Activated CD8-positive, alpha-beta T cell treated with anti-CD3 and anti-CD28 coated beads, Interleukin-2, amount 10 ng/mL, durations not matched to agents 7 days and 5 days (primary cell): ENCODE results near the gene PAN3. TPM values are rescaled to one million over a fixed set of nuclear protein-coding genes. Genes with fewer than 3 reads are reported as not detected.

ENCODE experiments used
- ATAC-seq: fragments of 150-1000 bp; cut with Tn5 transposase; one replicate; pipeline ENCODE4 v1.10.0; 2021; ENCODE audit warnings: moderate library complexity
- CTCF ChIA-PET: fragments of 350-600 bp; sonication (Branson Sonifier 250); formaldehyde crosslinking; loops from one replicate; lab custom pipeline; 2021; ENCODE audit warnings: antibody characterized with exemption; lab: Charles Lee
- POLR2A ChIA-PET: fragments of 350-600 bp; sonication (Branson Sonifier 250); formaldehyde crosslinking; loops from one replicate; lab custom pipeline; 2021; ENCODE audit warnings: antibody characterized with exemption; lab: Charles Lee
- DNase-seq: peaks from one replicate; pipeline ENCODE4 v3.0.0-alpha.2; 2020
- H3K27ac Mint-ChIP-seq: one replicate; pipeline ENCODE4 v1.8.0; 2021; ENCODE audit warnings: mild to moderate bottlenecking, mixed read lengths
- H3K27me3 Mint-ChIP-seq: one replicate; pipeline ENCODE4 v1.8.0; 2021; ENCODE audit warnings: low read depth, mixed read lengths
- H3K36me3 Mint-ChIP-seq: one replicate; pipeline ENCODE4 v1.8.0; 2021; ENCODE audit warnings: low read depth, mixed read lengths
- H3K4me1 Mint-ChIP-seq: one replicate; pipeline ENCODE4 v1.8.0; 2021; ENCODE audit warnings: low read depth, mixed read lengths
- H3K4me3 Mint-ChIP-seq: one replicate; pipeline ENCODE4 v1.8.0; 2021; ENCODE audit warnings: mild to moderate bottlenecking, mixed read lengths
- H3K9me3 Mint-ChIP-seq: one replicate; pipeline ENCODE4 v1.8.0; 2022; ENCODE audit warnings: mixed read lengths; ENCODE audit not compliant: insufficient read depth
- total RNA-seq, 2 experiments: library from RNA; stranded (reverse); gene quantifications; one replicate each; pipeline ENCODE4 v1.2.3, GENCODE V29; 2021

PAN3 gene
- total RNA-seq, 2 experiments from 2014 or later, result 40.2 to 42.2 TPM

DNA sequence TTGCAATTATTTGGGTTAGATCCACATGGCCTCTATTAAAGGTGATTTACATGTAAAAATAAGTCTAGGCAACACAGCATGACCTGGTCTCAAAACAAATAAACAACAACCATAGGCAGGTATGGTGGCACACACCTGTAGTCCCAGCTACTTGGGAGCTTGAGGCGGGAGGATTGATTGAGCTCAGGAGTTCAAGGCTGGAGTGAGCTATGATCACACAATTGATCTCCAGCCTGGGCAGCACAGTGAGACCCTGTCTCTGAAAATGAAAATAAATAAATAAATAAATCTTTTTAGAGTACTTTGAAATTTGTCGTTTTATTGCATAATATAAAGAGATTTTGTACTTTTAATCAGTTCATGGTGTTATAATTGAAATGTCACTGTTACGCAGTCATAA is 93.3 kb downstream of the PAN3 start:
- ATAC-seq (no peak), DNase-seq (no peak)
- H3K36me3 Mint-ChIP-seq, result peaks cover 27% of the 10 kb centered on the region
- no peaks in the 10 kb centered on the region for H3K4me1 Mint-ChIP-seq
- H3K9me3 Mint-ChIP-seq, result no peaks in the 10 kb centered on the region
- ChIA-PET CTCF (no interaction called here), POLR2A (no interaction called here)
- H3K27ac Mint-ChIP-seq, result no peak overlapping the region
- no peaks in the 10 kb centered on the region for H3K27me3 Mint-ChIP-seq
- no peak overlapping the region for H3K4me3 Mint-ChIP-seq

- no peaks in the 10 kb centered on the region for H3K4me1 Mint-ChIP-seq
- no peak overlapping the region for H3K27ac Mint-ChIP-seq
- ChIA-PET CTCF (no interaction called here), POLR2A (no interaction called here)
- ATAC-seq (no peak), DNase-seq (no peak)
- no peaks in the 10 kb centered on the region for H3K27me3 Mint-ChIP-seq
- no peak overlapping the region for H3K4me3 Mint-ChIP-seq
- H3K36me3 Mint-ChIP-seq, result peaks cover 37% of the 10 kb centered on the region
- H3K9me3 Mint-ChIP-seq, result no peaks in the 10 kb centered on the region
These were observed 99.6 kb downstream of the PAN3 start for GRCh38 chr13:28237944-28238343.

GRCh38 chr13:28239374-28239773 is 101.0 kb downstream of the PAN3 start:
- H3K27ac Mint-ChIP-seq, result no peak overlapping the region
- POLR2A ChIA-PET, result no interaction called here
- CTCF ChIA-PET, result interaction anchor here (0.8 kb wide), 1 partner anchor 100 kb away, joined by 3 read pairs; no protein-coding TSS in a partner anchor

GRCh38 chr13:28245465-28245864 is 107.1 kb downstream of the PAN3 start:
- DNase-seq (no peak), ATAC-seq (no peak)
- Mint-ChIP-seq H3K4me1 (peaks cover 10% of the 10 kb centered on the region), H3K4me3 (no peak overlapping the region), H3K9me3 (peaks cover 11% of the 10 kb centered on the region), H3K27ac (no peak overlapping the region), H3K27me3 (no peaks in the 10 kb centered on the region), H3K36me3 (peaks cover 64% of the 10 kb centered on the region)
- ChIA-PET CTCF (no interaction called here), POLR2A (no interaction called here)

More at GRCh38 chr13:28239374-28239773, 101.0 kb downstream of the PAN3 start:
- Mint-ChIP-seq H3K9me3 (no peaks in the 10 kb centered on the region), H3K36me3 (peaks cover 40% of the 10 kb centered on the region), H3K4me3 (no peak overlapping the region), H3K4me1 (no peaks in the 10 kb centered on the region), H3K27me3 (no peaks in the 10 kb centered on the region)
- ATAC-seq (no peak), DNase-seq (no peak)

DNA sequence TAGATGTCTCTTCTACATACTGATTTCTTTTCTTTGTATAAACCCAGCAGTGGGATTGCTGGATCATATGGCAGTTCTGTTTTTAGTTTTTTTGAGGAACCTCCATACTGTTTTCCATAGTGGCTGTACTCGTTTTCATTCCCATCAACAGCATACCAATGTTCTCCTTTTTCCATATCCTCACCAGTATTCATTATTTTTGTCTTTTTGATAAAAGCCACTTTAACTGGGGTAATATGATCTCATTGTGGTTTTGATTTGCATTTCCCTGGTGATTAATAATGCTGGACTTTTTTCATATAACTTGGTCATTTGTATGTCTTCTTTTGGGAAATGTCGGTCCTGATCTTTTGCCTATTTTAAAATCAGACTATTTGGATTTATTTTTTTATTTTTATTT is 108.5 kb downstream of the PAN3 start:
- peaks cover 64% of the 10 kb centered on the region for H3K36me3 Mint-ChIP-seq
- H3K4me1 Mint-ChIP-seq, result peaks cover 20% of the 10 kb centered on the region
- no peak for DNase-seq
- H3K27me3 Mint-ChIP-seq, result no peaks in the 10 kb centered on the region
- H3K27ac Mint-ChIP-seq, result no peak overlapping the region
- ChIA-PET POLR2A (no interaction called here), CTCF (no interaction called here)
- no peak for ATAC-seq
- no peak overlapping the region for H3K4me3 Mint-ChIP-seq
- H3K9me3 Mint-ChIP-seq, result peaks cover 11% of the 10 kb centered on the region

DNA sequence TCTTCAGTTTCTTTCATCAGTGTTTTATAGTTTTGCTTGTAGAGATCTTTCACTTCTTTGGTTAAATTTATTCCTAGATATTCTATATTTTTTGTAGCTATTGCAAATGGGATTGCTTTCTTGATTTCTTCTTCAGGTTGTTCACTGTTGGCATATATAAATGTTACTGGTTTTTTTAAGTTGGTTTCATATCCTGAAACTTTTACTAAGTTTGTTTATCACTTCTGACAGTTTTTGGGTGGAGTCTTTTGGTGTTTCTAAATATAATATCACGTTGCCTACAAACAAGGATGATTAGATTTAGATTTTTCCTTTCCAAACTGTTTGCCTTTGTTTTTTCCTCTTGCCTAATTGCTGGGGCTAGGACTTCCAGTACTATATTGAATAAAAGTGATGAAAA is 109.7 kb downstream of the PAN3 start:
- no peak for ATAC-seq
- ChIA-PET POLR2A (no interaction called here), CTCF (interaction anchor here (0.6 kb wide), 1 partner anchor 25 kb away, joined by 3 read pairs; no protein-coding TSS in a partner anchor)
- H3K9me3 Mint-ChIP-seq, result peaks cover 11% of the 10 kb centered on the region
- DNase-seq, result no peak
- no peak overlapping the region for H3K4me3 Mint-ChIP-seq
- H3K36me3 Mint-ChIP-seq, result peaks cover 56% of the 10 kb centered on the region
- no peaks in the 10 kb centered on the region for H3K27me3 Mint-ChIP-seq
- H3K4me1 Mint-ChIP-seq, result peaks cover 20% of the 10 kb centered on the region
- no peak overlapping the region for H3K27ac Mint-ChIP-seq

- Mint-ChIP-seq H3K27ac (no peak overlapping the region), H3K4me1 (peaks cover 20% of the 10 kb centered on the region), H3K27me3 (no peaks in the 10 kb centered on the region), H3K9me3 (peaks cover 11% of the 10 kb centered on the region), H3K4me3 (no peak overlapping the region), H3K36me3 (peaks cover 47% of the 10 kb centered on the region)
- POLR2A ChIA-PET, result no interaction called here
- CTCF ChIA-PET, result no interaction called here
- DNase-seq (no peak), ATAC-seq (no peak)
These were observed 112.2 kb downstream of the PAN3 start for GRCh38 chr13:28250542-28250941.

DNA sequence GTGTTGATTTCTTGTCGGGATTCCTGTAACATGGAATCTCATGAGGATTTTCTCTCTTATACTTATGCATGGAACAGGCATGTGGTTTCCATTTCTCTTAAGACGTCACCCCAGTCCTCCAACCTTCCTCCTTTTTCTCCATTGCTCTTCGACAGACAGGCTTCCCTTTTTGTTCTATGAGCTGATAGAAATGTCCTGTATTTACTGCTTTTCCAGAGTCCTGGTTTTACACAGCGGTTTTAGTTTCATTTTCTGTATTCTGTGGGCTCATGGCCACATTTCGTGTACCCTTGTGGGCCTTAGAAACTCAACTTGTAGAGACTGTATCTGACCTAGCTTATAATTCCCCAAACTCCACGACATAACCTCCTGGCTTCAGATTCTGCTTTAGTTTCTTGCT is 113.1 kb downstream of the PAN3 start:
- CTCF ChIA-PET, result no interaction called here
- POLR2A ChIA-PET, result no interaction called here
- Mint-ChIP-seq H3K27me3 (no peaks in the 10 kb centered on the region), H3K27ac (no peak overlapping the region), H3K4me1 (peaks cover 20% of the 10 kb centered on the region), H3K36me3 (peaks cover 45% of the 10 kb centered on the region), H3K9me3 (peaks cover 11% of the 10 kb centered on the region), H3K4me3 (peak overlapping the region; percentile 6)
- no peak for DNase-seq
- ATAC-seq, result no peak

GRCh38 chr13:28252547-28252946 is 114.2 kb downstream of the PAN3 start:
- Mint-ChIP-seq H3K9me3 (peaks cover 7% of the 10 kb centered on the region), H3K27ac (no peak overlapping the region), H3K4me3 (no peak overlapping the region), H3K36me3 (peaks cover 44% of the 10 kb centered on the region), H3K27me3 (no peaks in the 10 kb centered on the region), H3K4me1 (peaks cover 20% of the 10 kb centered on the region)
- ChIA-PET CTCF (no interaction called here), POLR2A (no interaction called here)
- no peak for DNase-seq
- no peak for ATAC-seq

- ATAC-seq (no peak), DNase-seq (no peak)
- Mint-ChIP-seq H3K9me3 (no peaks in the 10 kb centered on the region), H3K36me3 (peaks cover 28% of the 10 kb centered on the region), H3K27ac (no peak overlapping the region), H3K4me3 (no peak overlapping the region), H3K4me1 (no peaks in the 10 kb centered on the region), H3K27me3 (no peaks in the 10 kb centered on the region)
- CTCF ChIA-PET, result no interaction called here
- POLR2A ChIA-PET, result interaction anchor here (0.6 kb wide), 1 partner anchor 115 kb away, joined by 3 read pairs; no protein-coding TSS in a partner anchor
These were observed 119.0 kb downstream of the PAN3 start for GRCh38 chr13:28257305-28257704.

GRCh38 chr13:28258417-28258816 is 120.1 kb downstream of the PAN3 start:
- Mint-ChIP-seq H3K36me3 (peaks cover 34% of the 10 kb centered on the region), H3K27ac (no peak overlapping the region), H3K4me3 (no peak overlapping the region), H3K4me1 (no peaks in the 10 kb centered on the region), H3K9me3 (no peaks in the 10 kb centered on the region), H3K27me3 (no peaks in the 10 kb centered on the region)
- ATAC-seq (no peak), DNase-seq (no peak)
- ChIA-PET CTCF (no interaction called here), POLR2A (no interaction called here)

GRCh38 chr13:28267497-28267896 is 129.2 kb downstream of the PAN3 start:
- Mint-ChIP-seq H3K27ac (no peak overlapping the region), H3K4me3 (no peak overlapping the region), H3K27me3 (no peaks in the 10 kb centered on the region), H3K36me3 (peaks cover 55% of the 10 kb centered on the region), H3K9me3 (no peaks in the 10 kb centered on the region), H3K4me1 (peaks cover 8% of the 10 kb centered on the region)
- ChIA-PET CTCF (no interaction called here), POLR2A (no interaction called here)
- ATAC-seq (no peak), DNase-seq (no peak)

- Mint-ChIP-seq H3K27me3 (no peaks in the 10 kb centered on the region), H3K4me1 (peaks cover 8% of the 10 kb centered on the region), H3K4me3 (peak overlapping the region; percentile 12), H3K9me3 (no peaks in the 10 kb centered on the region), H3K36me3 (peaks cover 47% of the 10 kb centered on the region), H3K27ac (peak overlapping the region; percentile 17)
- CTCF ChIA-PET, result no interaction called here
- no peak for DNase-seq
- ATAC-seq, result peak; percentile 94
- POLR2A ChIA-PET, result no interaction called here
These were observed 130.5 kb downstream of the PAN3 start for GRCh38 chr13:28268800-28269223.
